Breast epithelium (tissue), 3 donors: ENCODE data around the gene SKAP1.

Source experiments
- POLR2A ChIP-seq: fragments of 450-650 bp; IDR thresholded peaks from one replicate; pipeline ENCODE4 v1.6.1; 2016; ENCODE audit warnings: antibody characterized with exemption, mild to moderate bottlenecking, moderate library complexity
- POLR2AphosphoS5 ChIP-seq, 3 donors: sonication (generic); formaldehyde crosslinking; IDR thresholded peaks; one replicate each; pipeline ENCODE4 v1.6.1; 2017; ENCODE audit warnings: antibody characterized with exemption in 3 of 3
- TF ChIP-seq, protein P1 (sequence below), 3 donors: fragments of 450-650 bp; IDR thresholded peaks; one replicate each; pipeline ENCODE4 v1.5.1; 2016 to 2017; ENCODE audit warnings: antibody characterized with exemption in 3 of 3, mild to moderate bottlenecking in 3 of 3, moderate library complexity in 3 of 3

GRCh38 chr17:48326310-48326709 is 103.7 kb downstream of the SKAP1 start:
- TF ChIP-seq, protein P1, sequence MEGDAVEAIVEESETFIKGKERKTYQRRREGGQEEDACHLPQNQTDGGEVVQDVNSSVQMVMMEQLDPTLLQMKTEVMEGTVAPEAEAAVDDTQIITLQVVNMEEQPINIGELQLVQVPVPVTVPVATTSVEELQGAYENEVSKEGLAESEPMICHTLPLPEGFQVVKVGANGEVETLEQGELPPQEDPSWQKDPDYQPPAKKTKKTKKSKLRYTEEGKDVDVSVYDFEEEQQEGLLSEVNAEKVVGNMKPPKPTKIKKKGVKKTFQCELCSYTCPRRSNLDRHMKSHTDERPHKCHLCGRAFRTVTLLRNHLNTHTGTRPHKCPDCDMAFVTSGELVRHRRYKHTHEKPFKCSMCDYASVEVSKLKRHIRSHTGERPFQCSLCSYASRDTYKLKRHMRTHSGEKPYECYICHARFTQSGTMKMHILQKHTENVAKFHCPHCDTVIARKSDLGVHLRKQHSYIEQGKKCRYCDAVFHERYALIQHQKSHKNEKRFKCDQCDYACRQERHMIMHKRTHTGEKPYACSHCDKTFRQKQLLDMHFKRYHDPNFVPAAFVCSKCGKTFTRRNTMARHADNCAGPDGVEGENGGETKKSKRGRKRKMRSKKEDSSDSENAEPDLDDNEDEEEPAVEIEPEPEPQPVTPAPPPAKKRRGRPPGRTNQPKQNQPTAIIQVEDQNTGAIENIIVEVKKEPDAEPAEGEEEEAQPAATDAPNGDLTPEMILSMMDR (IDR thresholded peaks at IDR 0.05): no peak
- TF ChIP-seq POLR2AphosphoS5 (IDR thresholded peaks at IDR 0.05) (no peak), POLR2A (no peak)
